Activated CD4-positive, alpha-beta T cell treated with anti-CD3 and anti-CD28 coated beads, Interleukin-10, Interleukin-2, amounts not matched to agents 100 ng/mL and 50 ng/mL, durations not matched to agents 16 hours and 8 hours (primary cell): Measurements from ENCODE around the gene CREM.

ENCODE experiments used
- DNase-seq: peaks from one replicate; pipeline ENCODE4 v3.0.0-alpha.2; 2020

The CREM gene

DNA sequence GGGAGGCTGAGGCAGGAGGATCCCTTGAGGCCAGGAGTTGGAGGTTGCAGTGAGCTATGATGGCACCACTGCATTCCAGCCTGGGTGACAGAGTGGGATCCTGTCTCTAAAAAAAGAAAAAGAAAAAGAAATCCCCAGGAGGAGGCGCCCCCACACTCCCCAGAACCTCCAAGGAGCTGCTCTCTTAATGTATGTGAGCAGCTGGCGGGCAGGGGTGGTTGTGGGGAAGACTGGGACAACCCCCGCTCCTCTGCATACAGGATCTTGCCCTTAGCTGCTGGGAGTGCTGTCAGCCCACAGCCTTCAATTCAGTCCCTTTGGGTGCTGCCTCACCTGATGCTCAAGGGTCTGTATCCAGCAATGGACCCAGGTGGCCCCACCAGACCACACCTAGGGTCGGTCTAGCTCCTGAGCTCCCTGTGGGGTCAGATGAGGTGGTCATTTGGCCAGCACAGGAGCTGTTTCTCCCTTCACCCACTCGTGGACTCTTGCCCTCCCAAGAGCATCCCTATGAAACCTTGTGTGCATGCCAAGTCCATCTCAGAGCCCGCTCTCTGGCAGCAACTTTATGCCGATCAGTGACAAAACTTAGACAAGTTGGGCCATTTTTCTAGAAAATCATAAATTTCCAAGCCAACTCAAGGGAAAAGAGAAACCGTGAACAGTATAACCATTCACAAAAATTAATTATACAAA, 97.5 kb downstream of the CREM start:
- DNase-seq = no peak

DNA sequence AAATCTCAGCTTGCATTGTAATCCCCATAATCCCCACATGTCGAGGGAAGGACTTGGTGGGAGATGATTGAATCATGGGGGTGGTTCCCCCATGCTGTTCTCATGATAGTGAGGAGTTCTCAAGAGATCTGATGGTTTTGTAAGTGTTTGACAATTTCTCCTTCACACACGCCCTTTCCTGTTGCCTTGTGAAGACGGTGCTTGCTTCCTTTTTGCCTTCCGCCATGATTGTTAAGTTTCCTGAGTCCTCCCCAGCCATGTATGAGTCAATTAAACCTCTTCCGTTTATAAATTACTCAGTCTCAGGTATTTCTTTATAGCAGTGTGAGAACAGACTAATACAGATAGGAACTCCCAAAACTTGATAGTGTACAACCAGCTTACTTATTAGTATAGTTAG, 98.6 kb downstream of the CREM start:
- peak; percentile 72 for DNase-seq

DNA sequence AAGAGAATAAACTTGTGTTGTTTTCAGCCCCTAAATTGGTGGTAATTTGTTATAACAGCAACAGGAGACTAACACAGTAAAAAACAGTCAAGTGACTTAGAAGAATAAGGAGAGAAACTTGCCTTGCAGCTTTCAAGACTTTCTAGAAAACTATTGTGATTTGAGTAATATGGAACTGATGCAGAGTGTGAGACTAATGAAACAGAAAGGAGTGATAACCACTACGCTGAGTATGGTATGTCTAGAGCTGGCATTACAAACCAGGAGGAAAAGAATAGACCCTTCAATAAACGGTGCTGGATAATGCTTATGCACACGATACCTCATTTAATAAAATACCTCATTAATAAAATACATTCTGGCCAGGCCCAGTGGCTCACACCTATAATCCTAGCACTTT, 99.9 kb downstream of the CREM start:
- no peak for DNase-seq

DNA sequence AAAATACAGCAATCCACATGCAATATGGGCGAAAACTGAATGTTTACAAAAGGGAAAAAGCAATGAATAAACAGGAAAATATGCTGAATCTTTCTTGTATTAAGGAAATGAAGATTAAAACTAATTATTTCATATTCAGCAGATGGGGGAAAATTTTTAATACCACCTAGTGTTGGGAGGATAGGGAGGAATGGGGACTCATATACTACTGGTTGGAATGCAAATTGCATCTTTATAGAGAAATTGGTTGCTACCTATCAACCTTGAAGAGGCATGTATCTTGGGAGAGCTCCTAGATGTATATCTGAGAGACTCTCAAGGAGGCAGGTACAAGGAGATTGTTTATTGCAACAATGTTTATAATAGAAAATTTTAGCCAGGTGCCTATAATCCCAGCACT, 101.4 kb downstream of the CREM start:
- DNase-seq = no peak

DNA sequence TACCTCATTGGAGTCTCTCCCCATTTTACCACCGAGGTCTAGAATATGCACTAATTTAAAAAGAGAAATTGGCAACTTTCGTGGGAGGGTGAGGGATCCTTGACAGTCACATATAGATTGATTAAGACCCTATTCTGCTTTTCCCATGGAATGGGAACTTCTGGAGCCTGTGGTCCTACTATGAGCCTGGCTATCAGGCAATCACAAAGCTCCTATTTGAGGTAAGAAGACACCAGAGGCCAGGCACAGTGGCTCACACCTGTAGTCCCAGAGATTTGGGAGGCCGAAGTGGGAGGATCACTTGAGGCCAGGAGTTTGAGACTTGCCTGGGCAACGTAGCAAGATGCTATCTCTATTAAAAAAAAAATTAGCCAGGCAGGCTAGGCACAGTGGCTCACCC, 105.0 kb downstream of the CREM start:
- no peak for DNase-seq

DNA sequence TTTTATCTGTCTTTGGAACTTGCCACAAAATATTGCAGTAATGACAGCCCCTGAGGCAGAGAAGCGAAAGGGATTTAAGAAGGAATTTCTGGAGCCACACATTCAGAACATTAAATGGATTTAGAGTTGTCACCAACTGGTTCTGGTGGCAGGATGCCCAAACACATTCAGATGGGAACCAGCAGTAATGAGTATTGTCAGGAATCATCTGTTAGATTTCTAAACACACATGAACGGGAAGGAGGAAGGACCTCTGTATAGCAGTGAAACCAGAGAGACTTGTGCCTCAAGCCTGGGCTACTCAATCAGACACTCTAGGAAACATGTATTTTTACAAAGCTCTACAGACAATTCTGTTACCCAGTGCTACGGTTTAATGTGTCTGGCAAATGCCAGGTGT, 105.9 kb downstream of the CREM start:
- DNase-seq = no peak

DNA sequence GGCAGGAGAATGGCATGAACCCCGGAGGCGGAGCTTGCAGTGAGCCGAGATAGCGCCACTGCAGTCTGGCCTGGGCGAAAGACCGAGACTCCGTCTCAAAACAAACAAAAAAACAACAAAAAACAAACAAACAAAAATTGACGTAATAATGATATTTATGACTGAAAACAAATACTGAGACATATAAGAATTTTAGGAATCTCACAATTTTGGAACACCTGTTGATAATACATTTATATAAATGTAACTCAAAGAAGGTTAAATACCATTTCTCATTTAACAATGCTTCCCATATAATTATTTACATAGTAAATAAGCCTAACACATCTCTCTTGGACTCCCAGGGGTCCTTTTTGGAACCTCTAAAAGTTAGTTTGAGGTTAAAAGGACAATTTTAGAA, 107.4 kb downstream of the CREM start:
- no peak for DNase-seq

DNA sequence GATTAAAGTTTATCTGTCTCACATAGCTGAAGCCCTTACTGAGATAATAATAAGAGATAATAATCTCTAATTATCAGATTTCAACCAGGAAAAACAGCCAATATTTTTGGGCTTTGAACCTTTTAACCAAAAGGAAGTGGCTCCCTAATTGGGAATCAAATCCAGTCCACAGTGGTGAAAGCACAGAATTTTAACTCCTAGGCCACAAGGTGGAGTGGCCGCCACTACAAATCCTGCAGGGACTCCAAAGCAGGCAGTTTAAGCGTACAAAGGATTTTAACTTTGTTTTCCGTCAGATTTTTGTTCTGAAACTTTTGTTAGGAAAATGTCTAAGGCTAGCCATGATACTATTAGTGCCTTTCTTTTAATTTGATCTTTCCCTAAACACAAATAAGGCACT, 110.1 kb downstream of the CREM start:
- no peak for DNase-seq

DNA sequence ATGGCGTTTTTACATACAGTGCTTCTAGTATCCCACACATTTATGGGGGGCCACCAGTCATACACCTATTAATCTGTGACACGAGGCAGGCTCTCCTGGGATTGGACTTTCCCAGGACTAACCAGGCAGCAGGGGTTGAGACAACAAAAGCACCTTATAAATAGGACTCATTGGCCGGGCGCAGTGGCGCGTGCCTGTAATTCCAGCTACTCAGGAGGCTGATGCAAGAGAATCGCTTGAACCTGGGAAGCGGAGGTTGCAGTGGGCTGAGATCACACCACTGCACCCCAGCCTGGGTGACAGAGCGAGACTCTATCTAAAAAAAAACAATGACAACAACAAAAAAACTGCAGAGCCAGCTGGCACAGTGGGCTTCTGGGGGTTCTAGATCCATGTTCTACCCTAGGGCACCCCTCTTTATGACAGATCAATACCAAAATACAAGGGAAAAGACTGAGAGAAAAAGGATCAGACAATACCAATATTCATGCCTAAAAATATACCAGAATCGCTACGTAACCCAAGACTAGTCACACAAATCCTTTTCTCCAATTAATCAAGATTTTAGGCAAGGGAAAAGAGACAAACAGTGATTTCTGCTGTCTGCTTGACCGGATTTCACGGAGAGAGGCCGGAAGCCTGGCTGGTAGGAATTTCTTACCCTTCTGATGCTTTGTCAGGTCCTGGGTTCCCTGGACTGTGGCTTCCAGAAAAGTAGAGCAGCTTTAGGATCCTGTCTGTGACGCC, 111.3 kb downstream of the CREM start:
- DNase-seq = no peak

DNA sequence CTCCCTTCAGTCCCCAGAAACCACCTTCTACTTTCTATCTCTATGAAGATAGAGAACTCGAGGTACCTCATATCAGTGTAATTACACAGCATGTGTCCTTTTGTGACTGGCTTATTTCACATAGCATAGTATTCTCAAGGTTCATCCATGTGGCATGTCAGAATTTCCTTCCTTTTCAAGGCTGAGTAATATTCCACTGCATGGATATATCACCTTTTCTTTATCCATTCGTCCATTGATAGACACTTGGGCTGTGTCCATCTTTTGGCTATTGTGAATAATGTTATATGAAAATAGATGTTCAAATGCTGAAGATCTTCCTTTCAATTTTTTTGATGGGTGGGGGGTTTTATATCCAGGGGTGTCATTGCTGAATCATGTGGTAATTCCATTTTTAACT, 117.9 kb downstream of the CREM start:
- DNase-seq = no peak

DNA sequence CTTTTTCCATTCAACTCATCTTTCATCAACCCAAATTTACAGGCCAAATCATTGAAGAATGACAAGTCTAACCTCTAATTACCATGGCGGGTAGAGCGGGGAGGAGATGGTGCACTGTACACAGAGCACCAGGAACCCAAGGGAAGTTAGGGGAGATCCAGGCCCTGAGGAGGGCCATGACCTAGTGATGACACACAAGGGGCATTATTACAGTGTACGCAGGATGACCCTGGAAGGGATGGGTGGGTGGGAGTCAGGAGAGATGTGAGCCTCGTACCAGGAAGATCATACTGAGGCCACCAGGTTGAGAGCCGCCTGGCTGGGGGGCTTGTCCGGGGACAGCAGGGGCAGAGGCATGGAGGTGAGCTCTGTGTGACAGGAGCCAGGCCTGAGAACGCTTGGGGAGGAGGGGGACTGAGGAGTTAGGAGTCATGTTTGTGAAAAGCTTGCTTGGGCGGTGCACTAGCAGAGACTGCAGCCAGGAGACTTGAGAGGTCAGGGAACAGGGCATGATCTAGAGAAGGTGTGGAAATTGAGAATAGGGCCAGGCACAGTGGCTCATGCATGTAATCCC, 120.2 kb downstream of the CREM start:
- DNase-seq = no peak

DNA sequence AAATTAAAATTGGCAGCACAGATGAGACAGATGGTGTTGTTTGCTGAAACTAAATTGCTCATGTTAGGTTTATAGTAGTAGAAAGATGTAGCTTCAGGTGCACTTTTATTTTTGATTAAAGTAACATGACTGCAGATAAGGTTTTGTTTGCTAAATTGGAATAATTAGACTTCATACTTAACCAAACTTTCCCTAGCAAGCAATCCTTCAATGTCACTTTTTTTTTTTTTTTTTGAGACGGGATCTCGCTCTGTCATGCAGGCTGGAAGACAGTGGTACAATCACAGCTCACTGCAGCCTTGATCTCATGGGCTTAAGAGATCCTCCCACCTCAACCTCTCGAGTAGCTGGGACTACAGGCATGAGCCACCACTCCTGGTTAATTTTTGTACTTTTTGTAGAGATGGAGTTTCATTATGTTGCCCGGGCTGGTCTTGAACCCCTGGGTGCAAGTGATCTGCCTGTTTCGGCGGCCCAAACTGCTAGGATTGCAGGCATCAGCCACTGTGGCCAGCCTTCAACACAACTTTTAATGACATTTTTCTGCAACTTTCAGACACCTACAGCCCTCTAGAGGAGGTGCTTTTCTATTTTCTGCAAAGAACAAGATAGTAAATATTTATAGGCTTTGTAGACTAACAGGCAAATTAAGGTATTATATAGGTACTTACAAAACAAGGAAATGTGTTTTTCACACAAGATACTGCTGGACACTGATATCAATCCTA, 124.9 kb downstream of the CREM start:
- no peak for DNase-seq

DNA sequence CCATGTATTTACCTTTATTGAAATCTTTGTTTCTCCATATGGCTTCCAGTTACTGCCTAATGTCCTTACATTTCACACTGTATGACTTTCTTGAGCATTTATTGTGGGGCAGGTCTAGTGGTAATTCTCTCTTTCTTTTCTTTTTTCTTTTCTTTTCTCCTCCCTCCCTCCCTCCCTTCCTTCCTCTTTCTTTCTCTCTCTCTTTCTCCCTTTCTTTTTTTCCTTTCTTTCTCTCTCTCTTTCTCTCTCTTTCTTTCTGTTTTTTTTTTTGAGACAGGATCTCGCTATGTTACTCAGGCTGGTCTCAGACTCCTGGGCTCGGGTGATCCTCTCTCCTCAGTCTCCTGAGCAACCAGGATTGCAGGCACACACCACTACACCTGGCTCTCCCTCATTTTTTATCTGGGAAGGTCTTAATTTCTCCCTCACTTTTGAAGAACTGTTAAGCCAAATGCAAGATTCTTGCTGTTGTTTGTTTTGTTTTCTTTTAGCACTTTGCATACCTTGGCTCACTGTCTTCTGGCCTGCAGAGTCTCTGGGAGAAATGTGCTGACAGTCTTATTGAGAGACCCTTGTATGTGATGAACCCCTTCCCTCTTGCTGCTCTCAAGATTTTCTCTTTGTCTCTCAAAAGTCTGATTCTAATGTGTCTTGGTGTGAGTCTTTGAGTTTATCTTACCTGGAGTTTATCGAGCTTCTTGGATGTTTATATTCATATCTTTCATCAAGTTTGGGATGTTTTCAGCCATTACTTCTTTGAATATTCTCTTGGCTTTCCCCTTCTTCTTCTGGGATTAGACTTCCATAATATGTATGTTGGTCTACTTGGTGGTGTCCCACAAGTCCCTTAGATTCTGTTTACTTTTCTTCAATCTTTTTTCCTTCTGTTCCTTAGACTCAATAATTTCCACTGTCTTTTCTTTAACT, 130.7 kb downstream of the CREM start:
- DNase-seq = no peak

DNA sequence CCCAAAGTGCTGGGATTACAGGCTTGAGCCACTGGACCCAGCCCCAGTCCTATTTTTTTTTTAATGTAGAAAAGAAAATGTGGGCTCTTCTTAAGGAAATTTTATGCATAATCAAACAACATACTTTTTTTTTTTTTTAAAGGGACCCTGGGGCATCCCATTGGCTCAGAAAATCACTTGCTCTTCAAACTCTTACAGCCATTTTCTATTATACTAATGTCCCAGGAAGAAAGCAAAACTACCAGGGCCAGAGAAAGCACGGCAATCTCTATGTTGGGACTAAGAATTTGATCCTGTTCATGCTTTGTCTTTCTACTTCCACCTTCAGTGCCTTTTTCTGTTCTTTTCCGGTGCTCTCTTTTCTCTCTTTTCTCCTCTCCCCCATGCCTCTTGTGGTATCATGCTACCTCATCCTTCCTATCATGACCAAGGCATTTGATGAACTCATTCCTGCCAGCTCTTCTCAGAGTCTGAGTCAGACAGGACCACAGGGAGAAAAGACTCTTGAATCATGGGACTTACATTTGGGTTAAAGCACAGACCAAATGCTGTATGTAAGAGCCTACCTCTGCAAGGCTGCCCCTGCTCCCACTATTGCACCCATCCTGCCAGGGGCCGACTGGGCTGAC, 133.2 kb downstream of the CREM start:
- peak; percentile 58 for DNase-seq

DNA sequence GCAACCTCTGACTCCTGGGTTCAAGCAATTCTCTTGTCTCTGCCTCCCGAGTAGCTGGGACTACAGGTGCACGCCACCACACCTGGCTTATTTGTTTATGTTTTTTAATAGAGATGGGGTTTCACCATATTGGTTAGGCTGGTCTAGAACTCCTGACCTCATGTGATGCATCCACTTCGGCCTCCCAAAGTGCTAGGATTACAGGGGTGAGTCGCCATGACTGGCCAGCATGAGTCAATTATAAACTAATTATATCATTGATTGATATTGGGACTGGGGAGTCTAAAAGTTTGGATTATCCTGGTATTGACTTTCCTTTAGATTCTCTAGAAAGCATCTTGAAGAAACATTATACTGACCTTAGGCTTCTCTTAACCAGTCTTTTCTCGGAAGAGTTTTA, 135.8 kb downstream of the CREM start:
- DNase-seq = no peak
